ENCODE measurements around the gene ARHGAP36. TPM values are rescaled to one million over a fixed set of nuclear protein-coding genes. Genes with fewer than 3 reads are reported as not detected.

The ARHGAP36 gene
- total and polyA plus RNA-seq, 8 donors = 0.05 TPM; not detected in 7

DNA sequence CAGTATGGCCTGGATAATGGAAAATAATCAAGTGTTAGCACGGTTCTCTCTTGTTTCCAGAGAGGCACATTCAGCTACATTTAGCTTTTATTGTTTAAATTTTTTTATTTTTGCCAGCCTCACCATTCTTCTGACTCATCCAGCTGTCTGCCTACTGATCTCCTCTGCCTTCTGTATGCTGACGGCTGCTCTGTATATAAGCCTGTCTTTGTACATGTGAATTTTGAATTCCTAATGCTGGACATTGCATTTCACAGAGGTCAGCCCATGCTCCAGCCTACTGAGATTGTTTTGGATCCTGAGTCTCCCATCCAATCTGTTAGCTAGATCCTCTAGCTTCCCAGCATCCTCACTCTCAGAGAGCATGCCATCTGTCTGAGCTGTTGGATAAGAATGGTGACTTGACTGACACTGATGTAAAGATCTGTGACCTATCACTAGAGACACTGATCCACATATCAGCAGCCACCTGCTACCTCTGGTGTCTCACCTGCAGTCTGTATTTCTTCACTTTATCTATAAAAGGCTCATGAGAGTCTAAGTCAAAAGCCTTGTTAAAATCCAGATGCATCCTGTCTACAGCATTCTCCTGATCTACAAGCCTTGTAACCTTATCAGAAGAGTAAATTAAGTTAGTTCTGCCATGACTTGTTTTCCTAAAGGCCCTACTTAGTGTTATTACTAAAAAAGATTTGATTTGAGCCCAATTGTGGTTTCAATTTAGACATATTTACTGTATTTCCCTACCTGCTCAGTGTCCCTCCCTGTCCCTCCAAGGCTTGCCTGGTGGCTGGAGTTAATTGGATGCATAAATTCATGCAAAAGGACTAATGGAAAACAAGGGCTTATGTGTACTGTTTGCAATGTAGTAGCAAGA, 25.6 kb upstream of the ARHGAP36 start:
- Histone ChIP-seq H3K27ac (no peak overlapping the region), H3K36me3 (no peaks in the 10 kb centered on the region), H3K4me1 (no peaks in the 10 kb centered on the region), H3K4me3 (no peak overlapping the region), H3K9me3 (no peaks in the 10 kb centered on the region), H3K27me3 (no peaks in the 10 kb centered on the region)
- DNase-seq = no peak
- intact Hi-C loops (cut with DNase I; ENCODE audit: low total_unique reads) = no loop called here
- TF ChIP-seq POLR2A (IDR thresholded peaks at IDR 0.05) (no peak), EP300 (IDR thresholded peaks at IDR 0.05) (no peak), POLR2AphosphoS5 (IDR thresholded peaks at IDR 0.05) (no peak)
- TF ChIP-seq, protein P1, sequence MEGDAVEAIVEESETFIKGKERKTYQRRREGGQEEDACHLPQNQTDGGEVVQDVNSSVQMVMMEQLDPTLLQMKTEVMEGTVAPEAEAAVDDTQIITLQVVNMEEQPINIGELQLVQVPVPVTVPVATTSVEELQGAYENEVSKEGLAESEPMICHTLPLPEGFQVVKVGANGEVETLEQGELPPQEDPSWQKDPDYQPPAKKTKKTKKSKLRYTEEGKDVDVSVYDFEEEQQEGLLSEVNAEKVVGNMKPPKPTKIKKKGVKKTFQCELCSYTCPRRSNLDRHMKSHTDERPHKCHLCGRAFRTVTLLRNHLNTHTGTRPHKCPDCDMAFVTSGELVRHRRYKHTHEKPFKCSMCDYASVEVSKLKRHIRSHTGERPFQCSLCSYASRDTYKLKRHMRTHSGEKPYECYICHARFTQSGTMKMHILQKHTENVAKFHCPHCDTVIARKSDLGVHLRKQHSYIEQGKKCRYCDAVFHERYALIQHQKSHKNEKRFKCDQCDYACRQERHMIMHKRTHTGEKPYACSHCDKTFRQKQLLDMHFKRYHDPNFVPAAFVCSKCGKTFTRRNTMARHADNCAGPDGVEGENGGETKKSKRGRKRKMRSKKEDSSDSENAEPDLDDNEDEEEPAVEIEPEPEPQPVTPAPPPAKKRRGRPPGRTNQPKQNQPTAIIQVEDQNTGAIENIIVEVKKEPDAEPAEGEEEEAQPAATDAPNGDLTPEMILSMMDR (IDR thresholded peaks at IDR 0.05) = no peak
- WGBS, 5 donors = 36 to 59% (median 55%) methylated on average over 2 of the region's 2 CpGs

GRCh38 chrX:131034063-131034462, 24.1 kb upstream of the ARHGAP36 start:
- WGBS, 5 donors = 55 to 83% (median 72%) methylated on average over 7 of the region's 7 CpGs
- intact Hi-C loops (cut with DNase I; ENCODE audit: low total_unique reads) = no loop called here
- DNase-seq = no peak
- Histone ChIP-seq H3K4me1 (no peaks in the 10 kb centered on the region), H3K27me3 (peaks cover 0 to 2% (median 0%) of the 10 kb centered on the region in 3 donors), H3K27ac (no peak overlapping the region), H3K9me3 (no peaks in the 10 kb centered on the region), H3K4me3 (no peak overlapping the region), H3K36me3 (no peaks in the 10 kb centered on the region)
- TF ChIP-seq POLR2AphosphoS5 (IDR thresholded peaks at IDR 0.05) (no peak), EP300 (IDR thresholded peaks at IDR 0.05) (no peak), POLR2A (IDR thresholded peaks at IDR 0.05) (no peak)
- TF ChIP-seq, protein P1 (IDR thresholded peaks at IDR 0.05) = no peak

DNA sequence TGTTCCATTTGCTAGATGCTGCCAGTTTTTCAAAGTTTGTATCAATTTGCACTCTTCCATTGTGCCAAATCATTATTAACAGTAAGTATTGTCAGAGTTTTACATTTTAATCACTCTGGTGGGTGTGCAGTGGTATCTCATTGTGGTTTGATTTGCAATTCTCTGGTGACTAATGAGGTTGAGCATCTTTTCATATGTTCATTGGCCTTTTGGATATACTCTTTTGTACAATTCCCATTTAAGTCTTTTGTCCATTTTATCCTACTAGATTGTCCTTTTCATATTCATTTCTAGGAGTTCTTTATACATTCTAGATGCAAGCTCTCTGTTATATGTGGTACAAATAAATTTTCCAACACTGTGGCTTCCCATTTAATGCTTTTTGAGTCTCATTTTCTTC, 17.4 kb upstream of the ARHGAP36 start:
- intact Hi-C loops (cut with DNase I; ENCODE audit: low total_unique reads) = no loop called here
- H3K9me3 ChIP-seq = no peaks in the 10 kb centered on the region
- TF ChIP-seq EP300 (IDR thresholded peaks at IDR 0.05) = no peak
- no peak for TF ChIP-seq POLR2AphosphoS5 (IDR thresholded peaks at IDR 0.05)
- no peak for TF ChIP-seq POLR2A (IDR thresholded peaks at IDR 0.05)
- TF ChIP-seq, protein P1 (IDR thresholded peaks at IDR 0.05) = no peak

GRCh38 chrX:131041667-131042066, 16.5 kb upstream of the ARHGAP36 start:
- Histone ChIP-seq H3K36me3 (no peaks in the 10 kb centered on the region), H3K4me1 (no peaks in the 10 kb centered on the region), H3K27ac (no peak overlapping the region), H3K9me3 (no peaks in the 10 kb centered on the region), H3K27me3 (peaks cover 0 to 11% (median 4%) of the 10 kb centered on the region in 3 donors), H3K4me3 (no peak overlapping the region)
- WGBS, 5 donors = 72 to 85% (median 77%) methylated on average over 6 of the region's 6 CpGs
- intact Hi-C loops (cut with DNase I; ENCODE audit: low total_unique reads) = no loop called here
- TF ChIP-seq POLR2AphosphoS5 (IDR thresholded peaks at IDR 0.05) (no peak), EP300 (IDR thresholded peaks at IDR 0.05) (no peak), POLR2A (IDR thresholded peaks at IDR 0.05) (no peak)
- TF ChIP-seq, protein P1 (IDR thresholded peaks at IDR 0.05) = no peak
- DNase-seq = no peak

More for the DNA sequence above, 17.4 kb upstream of the ARHGAP36 start:
- no peak for DNase-seq
- Histone ChIP-seq H3K4me1 (no peaks in the 10 kb centered on the region), H3K4me3 (no peak overlapping the region), H3K36me3 (no peaks in the 10 kb centered on the region), H3K27me3 (peaks cover 0 to 9% (median 3%) of the 10 kb centered on the region in 3 donors), H3K27ac (no peak overlapping the region)

All from stomach (tissue), 9 donors.